ENCODE data around the gene TP73. TPM values are rescaled to one million over a fixed set of nuclear protein-coding genes. Genes with fewer than 3 reads are reported as not detected.

Gene TP73
- total and polyA plus RNA-seq, 8 donors = 0.11 to 0.51 (median 0.28) TPM

GRCh38 chr1:3604997-3605823, 47.1 kb upstream of the TP73 start:
- ATAC-seq (no peak), FAIRE-seq (no peak), DNase-seq (no peak)
- intact Hi-C loops (cut with DNase I) = no loop called here
- no peak for TF ChIP-seq CTCF (IDR thresholded peaks at IDR 0.05)
- H3K27ac ChIP-seq = no peak overlapping the region
- H3K4me1 ChIP-seq = no peaks in the 10 kb centered on the region
- peaks cover 0 to 8% (median 0%) of the 10 kb centered on the region in 4 donors for H3K27me3 ChIP-seq
- WGBS, 2 donors = 70 to 91% methylated on average over 7 of the region's 7 CpGs
- no peak overlapping the region for H3K4me3 ChIP-seq
- no peaks in the 10 kb centered on the region for H3K9me3 ChIP-seq
- H3K36me3 ChIP-seq = no peaks in the 10 kb centered on the region

- no peak overlapping the region for H3K27ac ChIP-seq
- ATAC-seq = no peak
- peak in 1 of 6 donors; percentile 54 for DNase-seq
- FAIRE-seq = no peak
- H3K4me3 ChIP-seq = no peak overlapping the region
- peaks cover 0 to 8% (median 0%) of the 10 kb centered on the region in 4 donors for H3K27me3 ChIP-seq
- intact Hi-C loops (cut with DNase I) = no loop called here
- TF ChIP-seq CTCF (IDR thresholded peaks at IDR 0.05) = no peak
- peaks cover 6 to 10% (median 6%) of the 10 kb centered on the region in 3 donors for H3K4me1 ChIP-seq
- no peaks in the 10 kb centered on the region for H3K9me3 ChIP-seq
- 67 to 72% methylated on average over 21 to 23 of the region's 23 CpGs for WGBS, 2 donors
- H3K36me3 ChIP-seq = no peaks in the 10 kb centered on the region
Observed at GRCh38 chr1:3606779-3607702, 45.3 kb upstream of the TP73 start.

- Histone ChIP-seq H3K4me1 (peaks cover 6 to 10% (median 6%) of the 10 kb centered on the region in 3 donors), H3K27ac (no peak overlapping the region), H3K36me3 (no peaks in the 10 kb centered on the region), H3K4me3 (no peak overlapping the region), H3K9me3 (no peaks in the 10 kb centered on the region), H3K27me3 (peaks cover 0 to 8% (median 0%) of the 10 kb centered on the region in 4 donors)
- no peak for FAIRE-seq
- WGBS, 2 donors = 67 to 82% methylated on average over 16 to 18 of the region's 18 CpGs
- intact Hi-C loops (cut with DNase I) = no loop called here
- ATAC-seq = no peak
- DNase-seq = peak in 1 of 6 donors; percentile 56
- no peak for TF ChIP-seq CTCF (IDR thresholded peaks at IDR 0.05)
Observed at GRCh38 chr1:3607703-3608065, 44.6 kb upstream of the TP73 start.

- Histone ChIP-seq H3K27ac (no peak overlapping the region), H3K9me3 (no peaks in the 10 kb centered on the region), H3K36me3 (no peaks in the 10 kb centered on the region), H3K4me3 (no peak overlapping the region), H3K27me3 (peaks cover 0 to 8% (median 0%) of the 10 kb centered on the region in 4 donors), H3K4me1 (peaks cover 6 to 10% (median 6%) of the 10 kb centered on the region in 3 donors)
- WGBS, 2 donors = 75 to 83% methylated on average over 7 of the region's 7 CpGs
- intact Hi-C loops (cut with DNase I) = no loop called here
- no peak for DNase-seq
- no peak for FAIRE-seq
- TF ChIP-seq CTCF (IDR thresholded peaks at IDR 0.05) = no peak
- ATAC-seq = no peak
Observed at GRCh38 chr1:3608154-3608553, 44.2 kb upstream of the TP73 start.
